ENCODE data around the gene PODN.

- no peak for TF ChIP-seq CTCF (IDR thresholded peaks at IDR 0.05)
- no peak for TF ChIP-seq POLR2A (IDR thresholded peaks at IDR 0.05)
- TF ChIP-seq POLR2AphosphoS5 (IDR thresholded peaks at IDR 0.05) = no peak
Observed at GRCh38 chr1:53084589-53084971, 22.6 kb downstream of the PODN start.
